K562 (cell line): ENCODE data around the gene SUPT3H. TPM values are rescaled to one million over a fixed set of nuclear protein-coding genes. Genes with fewer than 3 reads are reported as not detected.

ENCODE experiments used
- ATAC-seq: fragments of 200-7000 bp; cut with Tn5 transposase; 3 replicates; pipeline ENCODE4 v1.9.1; 2020; ENCODE audit warnings: moderate library complexity
- BruUV-seq: library from RNA; stranded (reverse); fragments of 400-500 nt; replicated peaks from 2 replicates; lab custom pipeline; 2021; lab: Mats Ljungman, UMichigan
- CTCF ChIA-PET: fragments of 300-600 bp; formaldehyde crosslinking; extraction: SDS; loops from one replicate; lab custom pipeline; 2021; ENCODE audit warnings: low intra/inter-chr PET ratio; lab: Yijun Ruan, JAX
- POLR2A ChIA-PET: fragments of 300-600, 350-650 bp; sonication (Branson Sonifier 250); formaldehyde crosslinking; extraction: SDS; loops from one replicate; lab custom pipeline; 2021; ENCODE audit warnings: antibody characterized with exemption, inconsistent platforms; lab: Yijun Ruan, JAX
- DNase-seq, 4 experiments: peaks; one replicate each; pipeline versions ENCODE4 v3.0.0 to v3.0.0-alpha.2; 2011 to 2018; ENCODE audit warnings: low spot score in 3 of 4, mixed read lengths in 3 of 4; ENCODE audit errors: extremely low read depth in 1 of 4
- FAIRE-seq: peaks from 2 replicates; lab custom pipeline; 2011; peaks lifted over from hg19 to GRCh38; lab: Jason Lieb, UNC
- H2AFZ ChIP-seq: 2 replicates; pipeline ENCODE4 v1.6.0; 2011; ENCODE audit warnings: low read depth, low read length, control low read depth, inconsistent platforms
- H3K27ac ChIP-seq: fragments of 200-600 bp; 3 replicates; pipeline ENCODE4 v1.8.0; 2011; ENCODE audit warnings: low read depth, mild to moderate bottlenecking, control low read depth, inconsistent platforms, low read length, moderate library complexity, mixed read lengths; ENCODE audit errors: extremely low read depth
- H3K27me3 ChIP-seq, 2 experiments: fragments of 300-600 bp in 1 of 2; 2 replicates in 1 of 2; 3 replicates in 1 of 2; pipeline versions ENCODE4 v1.6.0 to v1.8.0; 2011; ENCODE audit warnings: inconsistent platforms in 2 of 2, low read length in 2 of 2, mild to moderate bottlenecking in 1 of 2, mixed read lengths in 1 of 2, moderate library complexity in 1 of 2; ENCODE audit not compliant: control insufficient read depth in 2 of 2, insufficient read depth in 2 of 2
- H3K36me3 ChIP-seq: fragments of 300-600 bp; 3 replicates; pipeline ENCODE4 v1.8.0; 2011; ENCODE audit warnings: mild to moderate bottlenecking, low read length, inconsistent platforms; ENCODE audit not compliant: control insufficient read depth, insufficient read depth
- H3K4me1 ChIP-seq, 2 experiments: fragments of 200-600 bp in 1 of 2; replicated peaks in 1 of 2; 2 replicates in 1 of 2; 3 replicates in 1 of 2; pipeline versions ENCODE4 v1.5.1 to v1.8.0; 2011; ENCODE audit warnings: inconsistent platforms in 2 of 2, low read length in 2 of 2, mild to moderate bottlenecking in 1 of 2, mixed read lengths in 1 of 2, moderate library complexity in 1 of 2; ENCODE audit not compliant: control insufficient read depth in 2 of 2, insufficient read depth in 2 of 2
- H3K4me2 ChIP-seq: 2 replicates; pipeline ENCODE4 v1.6.1; 2011; ENCODE audit warnings: low read length, control low read depth, inconsistent platforms, mixed read lengths; ENCODE audit not compliant: insufficient read depth
- H3K4me3 ChIP-seq: fragments of 200-600 bp; sonication (generic), shearing (Covaris generic); 2 replicates; pipeline ENCODE4 v1.5.1; 2016; ENCODE audit warnings: control low read depth, inconsistent platforms
- H3K79me2 ChIP-seq: fragments of 200-600 bp; 3 replicates; pipeline ENCODE4 v1.8.0; 2011; ENCODE audit warnings: low read length, inconsistent platforms; ENCODE audit not compliant: control insufficient read depth, insufficient read depth
- H3K9ac ChIP-seq, 2 experiments: 2 replicates each; pipeline versions ENCODE4 v1.6.0 to v1.6.1; 2011; ENCODE audit warnings: low read depth in 2 of 2, low read length in 2 of 2, control low read depth in 1 of 2, inconsistent platforms in 1 of 2, mild to moderate bottlenecking in 1 of 2, mixed read lengths in 1 of 2; ENCODE audit not compliant: insufficient read depth in 1 of 2
- H3K9me1 ChIP-seq: one replicate; pipeline ENCODE4 v1.6.0; 2011; ENCODE audit warnings: inconsistent platforms, mild to moderate bottlenecking, low read length, moderate library complexity; ENCODE audit not compliant: control insufficient read depth, insufficient read depth
- H3K9me3 ChIP-seq: replicated peaks from 2 replicates; pipeline ENCODE4 v1.5.1; 2011; ENCODE audit warnings: low read depth, low read length, inconsistent platforms; ENCODE audit not compliant: control insufficient read depth, insufficient read depth
- H4K20me1 ChIP-seq: replicated peaks from 2 replicates; pipeline ENCODE4 v1.6.1; 2011; ENCODE audit warnings: low read length, inconsistent platforms, mixed read lengths; ENCODE audit not compliant: control insufficient read depth, insufficient read depth
- NEUROD1 ChIP-seq: fragments of 150-350 bp; IDR thresholded peaks from 2 replicates; pipeline ENCODE4 v1.6.1; 2014; ENCODE audit warnings: borderline replicate concordance, low read length, low read depth; ENCODE audit not compliant: partially characterized antibody
- PHB2 ChIP-seq: fragments of 450-650 bp; IDR thresholded peaks from 2 replicates; pipeline ENCODE4 v1.6.1; 2017; ENCODE audit warnings: low read depth
- RBM25 ChIP-seq: fragments of 200-400 bp; formaldehyde crosslinking; IDR thresholded peaks from 2 replicates; pipeline ENCODE4 v1.6.1; 2018; ENCODE audit warnings: low read length, low read depth, moderate library complexity; ENCODE audit not compliant: severe bottlenecking
- TRIM28 ChIP-seq: fragments of 450-650 bp; IDR thresholded peaks from 2 replicates; pipeline ENCODE4 v1.6.1; 2017
- WGBS: fragments of 100-300 bp; shearing (Covaris generic); methylation state at CpG from one replicate; pipeline ENCODE4 v1.1.6; 2016; ENCODE audit warnings: low coverage, mixed read lengths; ENCODE audit not compliant: insufficient coverage; ENCODE audit errors: missing lambda C conversion rate; 5-methylcytosine and 5-hydroxymethylcytosine counted together
- in situ Hi-C: fragments of 300-500 bp; cut with MboI; formaldehyde crosslinking; loops from 4 replicates; pipeline ENCODE4 v1.15.0; 2018; ENCODE audit warnings: inconsistent platforms, mixed read lengths
- intact Hi-C: fragments of 100-400 bp; cut with micrococcal nuclease; formaldehyde crosslinking; loops from 2 replicates; pipeline ENCODE4 v1.14.2; 2022
- polyA plus RNA-seq, 8 experiments: library from polyadenylated mRNA; depleted of rRNA in 4 of 8; stranded (reverse) in 5 of 8; unstranded in 3 of 8; fragments of >200 nt; fragmentation: Nextera tagmentation in 2 of 8; fragmentation: Illumina TruSeq in 1 of 8; extraction: Ambion mirVana in 2 of 8; extraction: Trizol in 1 of 8; gene quantifications; 2 replicates each; pipeline versions ENCODE4 v1.2.1 to v1.2.3, GENCODE V29; 2011 to 2014; ENCODE audit warnings: inconsistent platforms in 1 of 8, missing spikeins in 1 of 8
- total RNA-seq, 7 experiments: library from RNA; depleted of rRNA in 6 of 7; stranded (reverse); fragments of >200 nt in 6 of 7; fragmentation: Illumina TruSeq in 2 of 7; extraction: Trizol in 2 of 7; gene quantifications; 2 replicates each; pipeline versions ENCODE4 v1.2.1 to v1.2.3, GENCODE V29; 2011 to 2021; ENCODE audit warnings: low replicate concordance in 1 of 7

SUPT3H gene
- total and polyA plus RNA-seq, 9 of the 15 experiments (the other 6 are each of a cell fraction or from before 2014, with no cell fraction given): 7.2 to 16.3 (median 11.9) TPM

DNA sequence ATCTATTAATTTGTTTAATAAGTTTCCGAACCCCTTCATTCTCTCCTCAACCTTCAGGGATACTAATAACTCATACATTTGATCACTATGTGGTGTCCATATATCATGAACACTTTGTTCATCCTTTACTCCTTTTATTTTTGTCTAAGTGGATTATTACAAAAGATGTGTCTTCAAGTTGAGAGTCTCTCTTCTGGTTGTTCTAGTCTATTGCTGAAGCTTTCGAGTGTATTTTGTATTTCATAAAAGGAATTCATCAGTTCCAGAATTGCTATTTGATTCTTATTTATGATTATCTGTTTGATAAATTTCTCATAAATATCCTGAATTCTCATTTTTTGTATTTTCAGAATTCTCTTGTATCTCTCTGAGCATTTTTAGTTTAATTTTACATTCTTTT lies 146.1 kb downstream of the SUPT3H start:
- Histone ChIP-seq H3K4me1 (no peaks in the 10 kb centered on the region), H3K9me1 (no peaks in the 10 kb centered on the region), H3K9me3 (peaks cover 14% of the 10 kb centered on the region; the same call in 1 of the 2 replicates), H3K27ac (no peak overlapping the region), H3K4me3 (no peak overlapping the region), H2AFZ (no peak overlapping the region), H3K27me3 (no peaks in the 10 kb centered on the region), H3K4me2 (no peak overlapping the region), H4K20me1 (no peaks in the 10 kb centered on the region), H3K36me3 (no peaks in the 10 kb centered on the region), H3K79me2 (no peaks in the 10 kb centered on the region), H3K9ac (no peak overlapping the region)
- DNase-seq: no peak
- ATAC-seq: no peak
- CTCF ChIA-PET: no interaction called here
- in situ Hi-C loops: no loop called here
- 66% methylated on average over 2 of the region's 2 CpGs for WGBS
- POLR2A ChIA-PET: interaction anchor here (0.7 kb wide), 1 partner anchor 19 kb away, joined by 3 read pairs; no protein-coding TSS in a partner anchor
- peak; percentile 72 for FAIRE-seq
- no TSS peak for BruUV-seq
- intact Hi-C loops: no loop called here
- TF ChIP-seq TRIM28 (peak; percentile 67; the same call in 1 of the 2 replicates), PHB2 (no peak)

DNA sequence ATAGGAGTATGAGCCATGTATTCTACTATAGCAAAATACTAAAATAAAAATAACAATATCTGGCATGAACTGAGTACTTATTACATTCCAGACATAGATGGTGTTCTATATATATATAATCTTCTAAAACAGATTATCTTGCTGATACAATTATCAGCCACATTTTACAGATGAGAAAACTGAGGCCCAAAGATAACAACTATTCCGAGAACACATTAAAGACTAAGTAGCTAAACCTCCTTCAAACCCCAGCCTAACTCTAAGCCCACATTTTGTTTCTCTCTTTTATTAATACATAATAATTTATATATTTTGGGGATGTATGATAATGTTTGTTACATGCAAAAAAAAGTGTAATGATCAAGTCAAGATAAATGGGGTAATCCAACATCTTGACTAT lies 148.3 kb downstream of the SUPT3H start:
- DNase-seq: no peak

More for the DNA sequence above, 148.3 kb downstream of the SUPT3H start:
- H3K9me3 ChIP-seq: peaks cover 14% of the 10 kb centered on the region; the same call in 1 of the 2 replicates
- FAIRE-seq (no peak), ATAC-seq (no peak)
- no peaks in the 10 kb centered on the region for H3K79me2 ChIP-seq
- no TSS peak for BruUV-seq
- TF ChIP-seq RBM25 (peak; percentile 52), NEUROD1 (no peak)
- no peaks in the 10 kb centered on the region for H3K9me1 ChIP-seq
- H3K4me3 ChIP-seq: no peak overlapping the region
- in situ Hi-C loops (no loop called here), intact Hi-C loops (no loop called here)
- no peaks in the 10 kb centered on the region for H4K20me1 ChIP-seq
- 89% methylated on average over 1 of the region's 1 CpG for WGBS
- ChIA-PET CTCF (no interaction called here), POLR2A (no interaction called here)
- no peak overlapping the region for H2AFZ ChIP-seq
- H3K4me1 ChIP-seq: no peaks in the 10 kb centered on the region
- no peak overlapping the region for H3K27ac ChIP-seq
- H3K36me3 ChIP-seq: no peaks in the 10 kb centered on the region
- H3K4me2 ChIP-seq: no peak overlapping the region
- H3K27me3 ChIP-seq: no peaks in the 10 kb centered on the region
- no peak overlapping the region for H3K9ac ChIP-seq
